Activated CD8-positive, alpha-beta memory T cell treated with anti-CD3 and anti-CD28 coated beads, Interleukin-2, amount 50 U/mL, for 1 hour (primary cell): ENCODE results near the gene ERFE.

Experiments
- DNase-seq: peaks from one replicate; pipeline ENCODE4 v3.0.0-alpha.2; 2020; ENCODE audit errors: extremely low read depth

Gene ERFE

GRCh38 chr2:238139196-238140039 is 19.4 kb upstream of the ERFE start:
- DNase-seq = no peak

GRCh38 chr2:238140040-238140439 is 18.7 kb upstream of the ERFE start:
- DNase-seq = no peak

GRCh38 chr2:238140721-238141540 is 17.8 kb upstream of the ERFE start:
- DNase-seq = no peak

- no peak for DNase-seq
Measured at GRCh38 chr2:238141541-238142318, 17.0 kb upstream of the ERFE start.

GRCh38 chr2:238142382-238143205 is 16.2 kb upstream of the ERFE start:
- no peak for DNase-seq

GRCh38 chr2:238143239-238143951 is 15.4 kb upstream of the ERFE start:
- no peak for DNase-seq

- no peak for DNase-seq
Measured at GRCh38 chr2:238144262-238144661, 14.5 kb upstream of the ERFE start.

- DNase-seq = no peak
Measured at GRCh38 chr2:238145046-238145445, 13.7 kb upstream of the ERFE start.

- no peak for DNase-seq
Measured at GRCh38 chr2:238145851-238146250, 12.9 kb upstream of the ERFE start.

- no peak for DNase-seq
Measured at GRCh38 chr2:238146884-238147544, 11.8 kb upstream of the ERFE start.

GRCh38 chr2:238148981-238149380 is 9.8 kb upstream of the ERFE start:
- DNase-seq = no peak

GRCh38 chr2:238149841-238150572 is 8.8 kb upstream of the ERFE start:
- DNase-seq = no peak

GRCh38 chr2:238150686-238151085 is 8.1 kb upstream of the ERFE start:
- DNase-seq = no peak

GRCh38 chr2:238151205-238151604 is 7.6 kb upstream of the ERFE start:
- DNase-seq = no peak

GRCh38 chr2:238151628-238152235 is 7.0 kb upstream of the ERFE start:
- no peak for DNase-seq

- DNase-seq = no peak
Measured at GRCh38 chr2:238152771-238153688, 5.7 kb upstream of the ERFE start.

GRCh38 chr2:238154570-238154969 is 4.2 kb upstream of the ERFE start:
- no peak for DNase-seq
